Retina (tissue), 1 donor: ENCODE data around the gene NUAK1.

Source experiments
- DNase-seq: peaks from one replicate; pipeline ENCODE4 v3.0.0-alpha.2; 2016

NUAK1 gene

GRCh38 chr12:106138633-106139421 is at the start of gene NUAK1:
TSS of gene NUAK1 (minus strand) at chr12:106138954. CDS start at chr12:106138653, 301 bp downstream.
- DNase-seq: peak; percentile 88

GRCh38 chr12:106188256-106188655 is 49.5 kb upstream of the NUAK1 start:
- DNase-seq: peak; percentile 47

GRCh38 chr12:106187842-106188241 is 49.1 kb upstream of the NUAK1 start:
- no peak for DNase-seq

- DNase-seq: no peak
Observed at GRCh38 chr12:106187155-106187789, 48.5 kb upstream of the NUAK1 start.

- DNase-seq: no peak
Observed at GRCh38 chr12:106183735-106184134, 45.0 kb upstream of the NUAK1 start.

GRCh38 chr12:106181401-106182114 is 42.8 kb upstream of the NUAK1 start:
- no peak for DNase-seq

GRCh38 chr12:106179086-106179485 is 40.3 kb upstream of the NUAK1 start:
- DNase-seq: peak; percentile 44

GRCh38 chr12:106178562-106178961 is 39.8 kb upstream of the NUAK1 start:
- DNase-seq: no peak

GRCh38 chr12:106176560-106176959 is 37.8 kb upstream of the NUAK1 start:
- no peak for DNase-seq

GRCh38 chr12:106174876-106175275 is 36.1 kb upstream of the NUAK1 start:
- no peak for DNase-seq

GRCh38 chr12:106173442-106173841 is 34.7 kb upstream of the NUAK1 start:
- no peak for DNase-seq

- DNase-seq: no peak
Observed at GRCh38 chr12:106171117-106171750, 32.5 kb upstream of the NUAK1 start.

GRCh38 chr12:106170285-106170684 is 31.5 kb upstream of the NUAK1 start:
- DNase-seq: no peak

GRCh38 chr12:106163712-106164111 is 25.0 kb upstream of the NUAK1 start:
- no peak for DNase-seq

- no peak for DNase-seq
Observed at GRCh38 chr12:106161491-106161890, 22.7 kb upstream of the NUAK1 start.

GRCh38 chr12:106160915-106161314 is 22.2 kb upstream of the NUAK1 start:
- DNase-seq: no peak

GRCh38 chr12:106157802-106158201 is 19.0 kb upstream of the NUAK1 start:
- no peak for DNase-seq

- DNase-seq: no peak
Observed at GRCh38 chr12:106154751-106155273, 16.1 kb upstream of the NUAK1 start.

- no peak for DNase-seq
Observed at GRCh38 chr12:106152334-106152733, 13.6 kb upstream of the NUAK1 start.

GRCh38 chr12:106150555-106150954 is 11.8 kb upstream of the NUAK1 start:
- no peak for DNase-seq

- DNase-seq: no peak
Observed at GRCh38 chr12:106149096-106149784, 10.5 kb upstream of the NUAK1 start.

GRCh38 chr12:106147956-106148355 is 9.2 kb upstream of the NUAK1 start:
- DNase-seq: no peak
